Duodenal mucosa (tissue), 2 donors: ENCODE results near the gene KDM8.

Experiments used
- H3K27ac ChIP-seq: one replicate; pipeline ENCODE4 v1.7.0; 2013; ENCODE audit warnings: low read depth, low read length
- H3K27me3 ChIP-seq, 2 donors: one replicate each; pipeline ENCODE4 v1.7.0; 2013; ENCODE audit warnings: low read length in 2 of 2, control low read depth in 1 of 2; ENCODE audit not compliant: insufficient read depth in 2 of 2, control insufficient read depth in 1 of 2
- H3K36me3 ChIP-seq, 2 donors: one replicate each; pipeline ENCODE4 v1.7.0; 2013; ENCODE audit warnings: low read length in 2 of 2, control low read depth in 1 of 2; ENCODE audit not compliant: insufficient read depth in 2 of 2, control insufficient read depth in 1 of 2
- H3K4me1 ChIP-seq, 2 donors: one replicate each; pipeline ENCODE4 v1.7.0; 2013; ENCODE audit warnings: low read length in 2 of 2, control low read depth in 1 of 2; ENCODE audit not compliant: insufficient read depth in 2 of 2, control insufficient read depth in 1 of 2
- H3K4me3 ChIP-seq, 2 donors: one replicate each; pipeline ENCODE4 v1.7.0; 2013; ENCODE audit warnings: low read length in 2 of 2, low read depth in 1 of 2
- H3K9ac ChIP-seq, 2 donors: one replicate each; pipeline ENCODE4 v1.7.0; 2013; ENCODE audit warnings: low read length in 2 of 2, low read depth in 1 of 2
- H3K9me3 ChIP-seq, 2 donors: one replicate each; pipeline ENCODE4 v1.7.0; 2013; ENCODE audit warnings: low read length in 2 of 2, control low read depth in 1 of 2; ENCODE audit not compliant: control insufficient read depth in 1 of 2

KDM8 gene

GRCh38 chr16:27235055-27235937, 32.0 kb downstream of the KDM8 start:
- peaks cover 68 to 76% of the 10 kb centered on the region in 2 donors for H3K4me1 ChIP-seq
- peak overlapping the region in 1 of 2 donors; percentile 28 for H3K9ac ChIP-seq
- peaks cover 0 to 9% of the 10 kb centered on the region in 2 donors for H3K36me3 ChIP-seq
- peak overlapping the region; percentile 47 for H3K27ac ChIP-seq
- no peaks in the 10 kb centered on the region for H3K9me3 ChIP-seq
- H3K27me3 ChIP-seq: no peaks in the 10 kb centered on the region
- peak overlapping the region in 1 of 2 donors; percentile 46 for H3K4me3 ChIP-seq

- Histone ChIP-seq H3K9ac (peak overlapping the region in 1 of 2 donors; percentile 28), H3K27ac (peak overlapping the region; percentile 47), H3K36me3 (peaks cover 0 to 9% of the 10 kb centered on the region in 2 donors), H3K9me3 (no peaks in the 10 kb centered on the region), H3K4me3 (no peak overlapping the region), H3K27me3 (no peaks in the 10 kb centered on the region), H3K4me1 (peaks cover 63 to 70% of the 10 kb centered on the region in 2 donors)
Measured at GRCh38 chr16:27235938-27236245, 32.6 kb downstream of the KDM8 start.

- H3K36me3 ChIP-seq: peaks cover 0 to 9% of the 10 kb centered on the region in 2 donors
- no peaks in the 10 kb centered on the region for H3K27me3 ChIP-seq
- peaks cover 54 to 61% of the 10 kb centered on the region in 2 donors for H3K4me1 ChIP-seq
- peak overlapping the region in 1 of 2 donors; percentile 33 for H3K9ac ChIP-seq
- no peak overlapping the region for H3K4me3 ChIP-seq
- H3K27ac ChIP-seq: no peak overlapping the region
- H3K9me3 ChIP-seq: no peaks in the 10 kb centered on the region
Measured at GRCh38 chr16:27236635-27237218, 33.4 kb downstream of the KDM8 start.

GRCh38 chr16:27237219-27238015, 34.1 kb downstream of the KDM8 start:
- H3K4me1 ChIP-seq: peaks cover 53 to 57% of the 10 kb centered on the region in 2 donors
- H3K36me3 ChIP-seq: peaks cover 0 to 8% of the 10 kb centered on the region in 2 donors
- H3K4me3 ChIP-seq: peak overlapping the region in 1 of 2 donors; percentile 19
- peak overlapping the region; percentile 4 to 33 for H3K9ac ChIP-seq
- no peaks in the 10 kb centered on the region for H3K9me3 ChIP-seq
- H3K27ac ChIP-seq: peak overlapping the region; percentile 65
- no peaks in the 10 kb centered on the region for H3K27me3 ChIP-seq

- no peaks in the 10 kb centered on the region for H3K27me3 ChIP-seq
- H3K27ac ChIP-seq: peak overlapping the region; percentile 65
- peak overlapping the region; percentile 4 to 33 for H3K9ac ChIP-seq
- peaks cover 48 to 57% of the 10 kb centered on the region in 2 donors for H3K4me1 ChIP-seq
- peak overlapping the region in 1 of 2 donors; percentile 19 for H3K4me3 ChIP-seq
- no peaks in the 10 kb centered on the region for H3K9me3 ChIP-seq
- H3K36me3 ChIP-seq: peaks cover 0 to 6% of the 10 kb centered on the region in 2 donors
Measured at GRCh38 chr16:27238016-27238587, 34.8 kb downstream of the KDM8 start.

GRCh38 chr16:27238591-27238990, 35.3 kb downstream of the KDM8 start:
- Histone ChIP-seq H3K4me1 (peaks cover 46 to 57% of the 10 kb centered on the region in 2 donors), H3K27ac (peak overlapping the region; percentile 65), H3K27me3 (no peaks in the 10 kb centered on the region), H3K36me3 (peaks cover 0 to 6% of the 10 kb centered on the region in 2 donors), H3K9me3 (no peaks in the 10 kb centered on the region), H3K4me3 (no peak overlapping the region), H3K9ac (no peak overlapping the region)

- Histone ChIP-seq H3K36me3 (peaks cover 0 to 1% of the 10 kb centered on the region in 2 donors), H3K27me3 (no peaks in the 10 kb centered on the region), H3K4me3 (no peak overlapping the region), H3K27ac (no peak overlapping the region), H3K4me1 (peaks cover 46 to 57% of the 10 kb centered on the region in 2 donors), H3K9ac (no peak overlapping the region), H3K9me3 (no peaks in the 10 kb centered on the region)
Measured at GRCh38 chr16:27239026-27239425, 35.7 kb downstream of the KDM8 start.

GRCh38 chr16:27239906-27240655, 36.8 kb downstream of the KDM8 start:
- no peak overlapping the region for H3K4me3 ChIP-seq
- H3K4me1 ChIP-seq: peaks cover 45 to 60% of the 10 kb centered on the region in 2 donors
- H3K9me3 ChIP-seq: no peaks in the 10 kb centered on the region
- H3K36me3 ChIP-seq: no peaks in the 10 kb centered on the region
- no peaks in the 10 kb centered on the region for H3K27me3 ChIP-seq
- H3K9ac ChIP-seq: no peak overlapping the region
- H3K27ac ChIP-seq: no peak overlapping the region

- Histone ChIP-seq H3K9ac (no peak overlapping the region), H3K36me3 (no peaks in the 10 kb centered on the region), H3K4me1 (peaks cover 43 to 51% of the 10 kb centered on the region in 2 donors), H3K27me3 (no peaks in the 10 kb centered on the region), H3K9me3 (no peaks in the 10 kb centered on the region), H3K27ac (no peak overlapping the region), H3K4me3 (no peak overlapping the region)
Measured at GRCh38 chr16:27240948-27241531, 37.7 kb downstream of the KDM8 start.
